Esophagus muscularis mucosa (tissue), 3 donors: ENCODE results near the gene CCDC34.

ENCODE experiments used
- POLR2A ChIP-seq: fragments of 450-650 bp; IDR thresholded peaks from one replicate; pipeline ENCODE4 v1.6.1; 2017; ENCODE audit warnings: antibody characterized with exemption, moderate library complexity, mild to moderate bottlenecking, low read depth
- POLR2AphosphoS5 ChIP-seq, 2 donors: sonication (generic); formaldehyde crosslinking; IDR thresholded peaks; one replicate each; pipeline ENCODE4 v1.6.1; 2017; ENCODE audit warnings: antibody characterized with exemption in 2 of 2
- TF ChIP-seq, protein P1 (sequence below), 3 experiments: fragments of 200-600 bp in 2 of 3; fragments of 450-650 bp in 1 of 3; sonication (generic) in 2 of 3; IDR thresholded peaks; one replicate each; pipeline ENCODE4 v1.5.1; 2017 to 2019; ENCODE audit warnings: antibody characterized with exemption in 3 of 3, mild to moderate bottlenecking in 2 of 3, moderate library complexity in 1 of 3

- TF ChIP-seq, protein P1, sequence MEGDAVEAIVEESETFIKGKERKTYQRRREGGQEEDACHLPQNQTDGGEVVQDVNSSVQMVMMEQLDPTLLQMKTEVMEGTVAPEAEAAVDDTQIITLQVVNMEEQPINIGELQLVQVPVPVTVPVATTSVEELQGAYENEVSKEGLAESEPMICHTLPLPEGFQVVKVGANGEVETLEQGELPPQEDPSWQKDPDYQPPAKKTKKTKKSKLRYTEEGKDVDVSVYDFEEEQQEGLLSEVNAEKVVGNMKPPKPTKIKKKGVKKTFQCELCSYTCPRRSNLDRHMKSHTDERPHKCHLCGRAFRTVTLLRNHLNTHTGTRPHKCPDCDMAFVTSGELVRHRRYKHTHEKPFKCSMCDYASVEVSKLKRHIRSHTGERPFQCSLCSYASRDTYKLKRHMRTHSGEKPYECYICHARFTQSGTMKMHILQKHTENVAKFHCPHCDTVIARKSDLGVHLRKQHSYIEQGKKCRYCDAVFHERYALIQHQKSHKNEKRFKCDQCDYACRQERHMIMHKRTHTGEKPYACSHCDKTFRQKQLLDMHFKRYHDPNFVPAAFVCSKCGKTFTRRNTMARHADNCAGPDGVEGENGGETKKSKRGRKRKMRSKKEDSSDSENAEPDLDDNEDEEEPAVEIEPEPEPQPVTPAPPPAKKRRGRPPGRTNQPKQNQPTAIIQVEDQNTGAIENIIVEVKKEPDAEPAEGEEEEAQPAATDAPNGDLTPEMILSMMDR (IDR thresholded peaks at IDR 0.05) = no peak
- TF ChIP-seq POLR2A = no peak
- TF ChIP-seq POLR2AphosphoS5 (IDR thresholded peaks at IDR 0.05) = no peak
Measured at GRCh38 chr11:27354359-27354965, 8.6 kb downstream of the CCDC34 start.
